Cardiac muscle cell (in vitro differentiated cells and primary cell): ENCODE measurements around the gene DOK7. TPM values are rescaled to one million over a fixed set of nuclear protein-coding genes. Genes with fewer than 3 reads are reported as not detected.

Source experiments
- DNase-seq, 2 donors: peaks; one replicate each; pipeline versions ENCODE4 v3.0.0 to v3.0.0-alpha.2; 2010 to 2017; ENCODE audit warnings: low read depth in 1 of 2, low spot score in 1 of 2
- H3K27ac ChIP-seq: fragments of 200-600 bp; sonication (generic); 2 replicates; pipeline ENCODE4 v1.5.1; 2016
- H3K27me3 ChIP-seq: fragments of 200-600 bp; sonication (generic); 2 replicates; pipeline ENCODE4 v1.6.0; 2016; ENCODE audit warnings: control low read depth
- H3K36me3 ChIP-seq: fragments of 200-600 bp; sonication (generic); 2 replicates; pipeline ENCODE4 v1.5.1; 2016; ENCODE audit warnings: control low read depth
- H3K4me1 ChIP-seq: fragments of 200-600 bp; sonication (generic); 2 replicates; pipeline ENCODE4 v1.8.1; 2017; ENCODE audit warnings: low read depth, mild to moderate bottlenecking, mixed run types
- H3K4me3 ChIP-seq: fragments of 200-600 bp; sonication (generic); 2 replicates; pipeline ENCODE4 v1.5.1; 2016; ENCODE audit warnings: mild to moderate bottlenecking
- H3K9me3 ChIP-seq: fragments of 200-600 bp; sonication (generic); 2 replicates; pipeline ENCODE4 v1.5.1; 2017; ENCODE audit warnings: low read depth, mild to moderate bottlenecking, control low read depth
- CTCF ChIP-seq: IDR thresholded peaks from 2 replicates; pipeline ENCODE4 v1.5.1; 2012; ENCODE audit warnings: low read depth, mild to moderate bottlenecking, low read length
- polyA plus RNA-seq: library from polyadenylated mRNA; unstranded; fragments of >200 nt; fragmentation: Nextera tagmentation; extraction: Ambion mirVana; gene quantifications from 2 replicates; pipeline ENCODE4 v1.2.1, GENCODE V29; 2016
- total RNA-seq: library from RNA; depleted of rRNA; stranded (reverse); fragments of >200 nt; gene quantifications from 2 replicates; pipeline ENCODE4 v1.2.3, GENCODE V29; 2016

Gene DOK7
- total and polyA plus RNA-seq, 2 experiments from 2014 or later: 14.4 to 18.0 TPM

GRCh38 chr4:3477750-3478430 is 14.8 kb downstream of the DOK7 start:
- DNase-seq: no peak
- no peak for TF ChIP-seq CTCF
- Histone ChIP-seq H3K36me3 (no peaks in the 10 kb centered on the region), H3K4me1 (peaks cover 16% of the 10 kb centered on the region), H3K27ac (no peak overlapping the region), H3K27me3 (no peaks in the 10 kb centered on the region), H3K9me3 (no peaks in the 10 kb centered on the region), H3K4me3 (no peak overlapping the region)

- no peak overlapping the region for H3K4me3 ChIP-seq
- no peak for DNase-seq
- no peaks in the 10 kb centered on the region for H3K36me3 ChIP-seq
- no peak for TF ChIP-seq CTCF
- no peak overlapping the region for H3K27ac ChIP-seq
- H3K27me3 ChIP-seq: no peaks in the 10 kb centered on the region
- peaks cover 20% of the 10 kb centered on the region for H3K4me1 ChIP-seq
- no peaks in the 10 kb centered on the region for H3K9me3 ChIP-seq
Measured at GRCh38 chr4:3478446-3479357, 15.6 kb downstream of the DOK7 start.

GRCh38 chr4:3479358-3480101 is 16.4 kb downstream of the DOK7 start:
- Histone ChIP-seq H3K36me3 (no peaks in the 10 kb centered on the region), H3K4me1 (peaks cover 22% of the 10 kb centered on the region), H3K27ac (no peak overlapping the region), H3K9me3 (no peaks in the 10 kb centered on the region), H3K27me3 (no peaks in the 10 kb centered on the region), H3K4me3 (no peak overlapping the region)
- no peak for TF ChIP-seq CTCF
- no peak for DNase-seq

- no peaks in the 10 kb centered on the region for H3K27me3 ChIP-seq
- no peak overlapping the region for H3K4me3 ChIP-seq
- H3K27ac ChIP-seq: peak overlapping the region; percentile 53
- peak; percentile 99 for TF ChIP-seq CTCF
- DNase-seq: peak; percentile 84 to 87
- H3K36me3 ChIP-seq: no peaks in the 10 kb centered on the region
- H3K9me3 ChIP-seq: no peaks in the 10 kb centered on the region
- H3K4me1 ChIP-seq: peaks cover 22% of the 10 kb centered on the region
Measured at GRCh38 chr4:3480528-3481112, 17.5 kb downstream of the DOK7 start.

- peak in 1 of 2 donors; percentile 58 for DNase-seq
- no peaks in the 10 kb centered on the region for H3K27me3 ChIP-seq
- H3K36me3 ChIP-seq: no peaks in the 10 kb centered on the region
- TF ChIP-seq CTCF: no peak
- H3K27ac ChIP-seq: peak overlapping the region; percentile 53
- H3K9me3 ChIP-seq: no peaks in the 10 kb centered on the region
- no peak overlapping the region for H3K4me3 ChIP-seq
- peaks cover 22% of the 10 kb centered on the region for H3K4me1 ChIP-seq
Measured at GRCh38 chr4:3481113-3481531, 18.0 kb downstream of the DOK7 start.
